Natural killer cell (primary cell): ENCODE results near the gene GNG12. TPM values are rescaled to one million over a fixed set of nuclear protein-coding genes. Genes with fewer than 3 reads are reported as not detected.

ENCODE experiments used
- ATAC-seq, 3 donors: fragments of 150-1000 bp in 2 of 3; fragments of 200-7000 bp in 1 of 3; cut with Tn5 transposase; 1 replicate in 1 of 3; 2 replicates in 2 of 3; pipeline ENCODE4 v1.10.0; 2021; ENCODE audit warnings: mild to moderate bottlenecking in 2 of 3, moderate library complexity in 2 of 3
- DNase-seq, 2 donors: peaks; one replicate each; pipeline versions ENCODE4 v3.0.0 to v3.0.0-alpha.2; 2013 to 2021; ENCODE audit warnings: mixed read lengths in 1 of 2
- H3K27ac ChIP-seq: one replicate; pipeline ENCODE4 v1.5.1; 2013; ENCODE audit warnings: mild to moderate bottlenecking, low read length
- H3K27me3 ChIP-seq: one replicate; pipeline ENCODE4 v1.6.1; 2013; ENCODE audit warnings: low read length; ENCODE audit not compliant: control insufficient read depth, insufficient read depth
- H3K36me3 ChIP-seq: one replicate; pipeline ENCODE4 v1.6.1; 2013; ENCODE audit warnings: low read length; ENCODE audit not compliant: control insufficient read depth, insufficient read depth
- H3K4me1 ChIP-seq: one replicate; pipeline ENCODE4 v1.6.1; 2013; ENCODE audit warnings: low read length; ENCODE audit not compliant: control insufficient read depth, insufficient read depth
- H3K4me3 ChIP-seq: one replicate; pipeline ENCODE4 v1.5.1; 2013; ENCODE audit warnings: low read length
- H3K9me3 ChIP-seq: one replicate; pipeline ENCODE4 v1.6.1; 2013; ENCODE audit warnings: low read length; ENCODE audit not compliant: control insufficient read depth, insufficient read depth
- H3K27ac Mint-ChIP-seq, 2 donors: one replicate each; pipeline ENCODE4 v1.8.0; 2022; ENCODE audit warnings: mild to moderate bottlenecking in 2 of 2, mixed read lengths in 2 of 2, moderate library complexity in 1 of 2
- H3K27me3 Mint-ChIP-seq, 2 donors: one replicate each; pipeline ENCODE4 v1.8.0; 2022; ENCODE audit warnings: low read depth in 2 of 2, mixed read lengths in 2 of 2
- H3K36me3 Mint-ChIP-seq: one replicate; pipeline ENCODE4 v1.8.0; 2022; ENCODE audit warnings: mixed read lengths
- H3K4me1 Mint-ChIP-seq, 2 donors: one replicate each; pipeline ENCODE4 v1.8.0; 2022; ENCODE audit warnings: mixed read lengths in 2 of 2
- H3K4me3 Mint-ChIP-seq: one replicate; pipeline ENCODE4 v1.8.0; 2022; ENCODE audit warnings: mild to moderate bottlenecking, moderate library complexity, mixed read lengths
- H3K9me3 Mint-ChIP-seq, 2 donors: one replicate each; pipeline ENCODE4 v1.8.0; 2022; ENCODE audit warnings: mixed read lengths in 2 of 2
- WGBS: methylation state at CpG from one replicate; pipeline ENCODE4 v1.1.7; 2013; ENCODE audit warnings: missing lambda C conversion rate; ENCODE audit not compliant: insufficient coverage; 5-methylcytosine and 5-hydroxymethylcytosine counted together
- intact Hi-C: fragments of 100-400 bp; cut with micrococcal nuclease; formaldehyde crosslinking; loops from one replicate; pipeline ENCODE4 v1.14.2; 2022
- total RNA-seq, 4 donors: library from RNA; stranded (reverse); fragments of 120-200 nt in 1 of 4; gene quantifications; one replicate each; pipeline versions ENCODE4 v1.2.3 to v1.2.4, GENCODE V29; 2013 to 2022
- TF ChIP-seq, protein P1 (sequence below): fragments of 200-600 bp; IDR thresholded peaks from one replicate; pipeline ENCODE4 v1.8.0; 2022; ENCODE audit warnings: antibody characterized with exemption

GNG12 gene
- total RNA-seq, 3 donors from 2014 or later (not counting 1 experiment from before 2014, with no cell fraction given) = not detected

DNA sequence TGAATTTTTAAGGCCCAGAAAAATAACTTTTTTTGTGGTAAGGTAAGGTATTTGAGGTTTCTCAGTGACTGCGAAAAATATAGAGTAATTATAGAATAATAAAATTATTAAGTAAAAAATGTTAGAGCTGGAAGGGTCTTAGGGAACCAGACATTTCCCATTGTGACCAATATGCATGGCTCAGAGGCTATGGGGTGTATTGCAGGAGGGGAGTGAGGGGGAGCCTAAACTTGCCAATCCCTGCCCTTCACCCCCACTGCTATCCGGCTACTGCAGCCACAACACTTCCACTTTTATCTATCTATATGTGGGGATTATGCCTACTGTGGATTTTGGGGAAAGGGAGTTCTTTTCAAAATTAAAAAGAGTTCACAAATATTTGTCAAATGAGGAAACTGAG, 155.9 kb downstream of the GNG12 start:
- WGBS = no CpG with 5 or more reads among the region's 2 CpGs
- Mint-ChIP-seq H3K36me3 (no peaks in the 10 kb centered on the region), H3K4me1 (no peaks in the 10 kb centered on the region)

DNA sequence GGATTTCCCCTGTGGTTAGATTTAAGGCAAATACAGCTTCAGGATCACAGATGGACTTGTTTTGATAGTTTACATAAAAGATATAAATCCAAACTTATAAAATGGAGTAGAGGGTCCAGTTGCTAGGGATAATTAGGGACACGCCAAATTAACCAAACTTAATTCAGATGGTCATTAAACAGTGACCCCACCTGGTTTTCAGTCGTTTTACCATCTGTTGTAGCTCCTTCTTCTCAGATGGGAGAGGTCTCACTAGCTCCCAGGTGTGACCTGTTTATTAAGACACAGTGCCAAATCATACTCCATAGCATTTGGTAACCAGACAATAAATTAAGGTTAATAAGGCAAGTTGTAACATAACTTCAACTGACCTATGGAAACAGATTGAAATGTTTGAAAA, 156.3 kb downstream of the GNG12 start:
- no peak overlapping the region for H3K27ac ChIP-seq
- no peaks in the 10 kb centered on the region for H3K27me3 ChIP-seq
- no peak for ATAC-seq
- no peak overlapping the region for H3K27ac Mint-ChIP-seq
- H3K4me1 Mint-ChIP-seq = no peaks in the 10 kb centered on the region
- H3K4me3 ChIP-seq = no peak overlapping the region
- no peaks in the 10 kb centered on the region for H3K36me3 Mint-ChIP-seq
- TF ChIP-seq, protein P1, sequence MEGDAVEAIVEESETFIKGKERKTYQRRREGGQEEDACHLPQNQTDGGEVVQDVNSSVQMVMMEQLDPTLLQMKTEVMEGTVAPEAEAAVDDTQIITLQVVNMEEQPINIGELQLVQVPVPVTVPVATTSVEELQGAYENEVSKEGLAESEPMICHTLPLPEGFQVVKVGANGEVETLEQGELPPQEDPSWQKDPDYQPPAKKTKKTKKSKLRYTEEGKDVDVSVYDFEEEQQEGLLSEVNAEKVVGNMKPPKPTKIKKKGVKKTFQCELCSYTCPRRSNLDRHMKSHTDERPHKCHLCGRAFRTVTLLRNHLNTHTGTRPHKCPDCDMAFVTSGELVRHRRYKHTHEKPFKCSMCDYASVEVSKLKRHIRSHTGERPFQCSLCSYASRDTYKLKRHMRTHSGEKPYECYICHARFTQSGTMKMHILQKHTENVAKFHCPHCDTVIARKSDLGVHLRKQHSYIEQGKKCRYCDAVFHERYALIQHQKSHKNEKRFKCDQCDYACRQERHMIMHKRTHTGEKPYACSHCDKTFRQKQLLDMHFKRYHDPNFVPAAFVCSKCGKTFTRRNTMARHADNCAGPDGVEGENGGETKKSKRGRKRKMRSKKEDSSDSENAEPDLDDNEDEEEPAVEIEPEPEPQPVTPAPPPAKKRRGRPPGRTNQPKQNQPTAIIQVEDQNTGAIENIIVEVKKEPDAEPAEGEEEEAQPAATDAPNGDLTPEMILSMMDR = no peak
- no peak overlapping the region for H3K4me3 Mint-ChIP-seq
- peaks cover 0 to 3% of the 10 kb centered on the region in 2 donors for H3K27me3 Mint-ChIP-seq
- intact Hi-C loops = no loop called here
- WGBS = 88% methylated on average over 2 of the region's 2 CpGs
- no peak for DNase-seq
- no peaks in the 10 kb centered on the region for H3K9me3 Mint-ChIP-seq
- no peaks in the 10 kb centered on the region for H3K9me3 ChIP-seq
- H3K36me3 ChIP-seq = no peaks in the 10 kb centered on the region
- H3K4me1 ChIP-seq = no peaks in the 10 kb centered on the region

More for the DNA sequence above, 155.9 kb downstream of the GNG12 start:
- DNase-seq (no peak), ATAC-seq (no peak)
- Mint-ChIP-seq H3K27ac (no peak overlapping the region), H3K4me3 (no peak overlapping the region), H3K27me3 (peaks cover 0 to 3% of the 10 kb centered on the region in 2 donors), H3K9me3 (no peaks in the 10 kb centered on the region)
- Histone ChIP-seq H3K4me3 (no peak overlapping the region), H3K9me3 (no peaks in the 10 kb centered on the region), H3K27me3 (no peaks in the 10 kb centered on the region), H3K27ac (no peak overlapping the region), H3K36me3 (no peaks in the 10 kb centered on the region), H3K4me1 (no peaks in the 10 kb centered on the region)
- intact Hi-C loops = no loop called here
- TF ChIP-seq, protein P1 = no peak

DNA sequence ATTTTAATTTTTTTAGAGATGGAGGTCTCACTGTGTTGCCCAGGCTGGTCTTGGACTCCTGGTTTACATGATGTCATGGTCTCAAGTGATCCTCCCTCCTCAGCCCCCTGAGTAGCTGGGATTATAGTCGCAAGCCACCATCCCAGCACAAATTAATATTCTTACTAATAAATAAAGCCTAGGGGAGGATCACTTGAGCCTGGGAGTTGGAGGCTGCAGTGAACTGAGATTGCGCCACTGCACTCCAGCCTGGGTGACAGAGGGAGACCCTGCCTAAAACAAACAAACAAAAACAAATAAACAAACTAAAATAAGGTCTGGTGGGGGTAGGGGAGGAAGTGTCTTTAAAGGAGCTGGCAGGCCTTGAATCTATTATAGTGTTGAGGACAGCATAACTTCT, 157.0 kb downstream of the GNG12 start:
- Mint-ChIP-seq H3K4me1 (no peaks in the 10 kb centered on the region), H3K4me3 (no peak overlapping the region), H3K36me3 (no peaks in the 10 kb centered on the region), H3K27me3 (peaks cover 4 to 7% of the 10 kb centered on the region in 2 donors), H3K27ac (no peak overlapping the region), H3K9me3 (no peaks in the 10 kb centered on the region)
- no peak for DNase-seq
- TF ChIP-seq, protein P1 = no peak
- Histone ChIP-seq H3K4me3 (no peak overlapping the region), H3K9me3 (no peaks in the 10 kb centered on the region), H3K36me3 (no peaks in the 10 kb centered on the region), H3K4me1 (no peaks in the 10 kb centered on the region), H3K27ac (no peak overlapping the region), H3K27me3 (no peaks in the 10 kb centered on the region)
- ATAC-seq = no peak
- WGBS = no CpG with 5 or more reads among the region's 2 CpGs
- intact Hi-C loops = no loop called here

DNA sequence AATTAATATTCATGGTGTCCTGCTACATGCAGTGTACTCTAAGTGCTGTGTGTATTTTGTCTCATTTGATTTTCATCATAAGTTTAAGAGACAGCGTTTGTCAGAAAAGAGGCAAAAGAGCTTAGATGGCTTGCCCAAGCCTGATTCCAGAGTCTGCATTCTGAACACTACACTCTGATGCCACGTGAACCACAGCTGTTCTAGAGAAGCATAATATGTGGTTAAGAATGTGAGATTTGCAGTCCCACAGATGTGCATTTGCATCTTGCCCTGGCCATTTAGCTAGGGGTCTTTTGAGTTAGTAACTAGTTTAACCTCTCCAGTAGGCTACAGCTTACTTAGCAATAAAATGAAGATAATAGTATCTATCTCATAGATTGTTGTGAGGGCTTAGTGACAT, 157.5 kb downstream of the GNG12 start:
- 55% methylated on average over 2 of the region's 2 CpGs for WGBS

More for the DNA sequence above, 157.5 kb downstream of the GNG12 start:
- no peak for DNase-seq
- no peaks in the 10 kb centered on the region for H3K36me3 Mint-ChIP-seq
- no peaks in the 10 kb centered on the region for H3K9me3 Mint-ChIP-seq
- no peaks in the 10 kb centered on the region for H3K9me3 ChIP-seq
- intact Hi-C loops = no loop called here
- no peak overlapping the region for H3K4me3 Mint-ChIP-seq
- TF ChIP-seq, protein P1 = no peak
- H3K27ac Mint-ChIP-seq = no peak overlapping the region
- no peak overlapping the region for H3K27ac ChIP-seq
- ATAC-seq = no peak
- H3K4me1 ChIP-seq = no peaks in the 10 kb centered on the region
- no peaks in the 10 kb centered on the region for H3K4me1 Mint-ChIP-seq
- no peaks in the 10 kb centered on the region for H3K36me3 ChIP-seq
- no peaks in the 10 kb centered on the region for H3K27me3 ChIP-seq
- H3K27me3 Mint-ChIP-seq = peaks cover 9 to 10% of the 10 kb centered on the region in 2 donors
- no peak overlapping the region for H3K4me3 ChIP-seq
